Myocyte (in vitro differentiated cells): Measurements from ENCODE around the gene SYNM. TPM values are rescaled to one million over a fixed set of nuclear protein-coding genes. Genes with fewer than 3 reads are reported as not detected.

ENCODE experiments used
- total RNA-seq: library from RNA; depleted of rRNA; stranded (reverse); fragments of >200 nt; gene quantifications from 2 replicates; pipeline ENCODE4 v1.2.3, GENCODE V29; 2014

The SYNM gene
- total RNA-seq, 1 donor from 2014 or later: 12.0 TPM

Other genes with a start within 250 kb of the SYNM start
- not detected in 2 replicates for gene PGPEP1L, start 97.3 kb upstream of the SYNM start, total RNA-seq
- gene TTC23, start 144.5 kb downstream of the SYNM start, total RNA-seq: 27.4 and 37.3 TPM in 2 replicates
- gene LRRC28, start 146.4 kb downstream of the SYNM start, total RNA-seq: 33.5 and 50.8 TPM in 2 replicates